ENCODE data around the gene PHOX2A.

The PHOX2A gene

GRCh38 chr11:72233773-72234513 is 10.0 kb downstream of the PHOX2A start:
- no peak for DNase-seq (ENCODE audit: low read depth)

- DNase-seq (ENCODE audit: low read depth) = no peak
Observed at GRCh38 chr11:72233056-72233772, 10.8 kb downstream of the PHOX2A start.

GRCh38 chr11:72232260-72233055 is 11.5 kb downstream of the PHOX2A start:
- no peak for DNase-seq (ENCODE audit: low read depth)

- no peak for DNase-seq (ENCODE audit: low read depth)
Observed at GRCh38 chr11:72231396-72232259, 12.3 kb downstream of the PHOX2A start.

- no peak for DNase-seq (ENCODE audit: low read depth)
Observed at GRCh38 chr11:72230764-72231365, 13.1 kb downstream of the PHOX2A start.

GRCh38 chr11:72229925-72230763 is 13.8 kb downstream of the PHOX2A start:
- DNase-seq (ENCODE audit: low read depth) = no peak

- DNase-seq (ENCODE audit: low read depth) = no peak
Observed at GRCh38 chr11:72229336-72229924, 14.5 kb downstream of the PHOX2A start.

- no peak for DNase-seq (ENCODE audit: low read depth)
Observed at GRCh38 chr11:72228844-72229231, 15.1 kb downstream of the PHOX2A start.

GRCh38 chr11:72228229-72228843 is 15.6 kb downstream of the PHOX2A start:
- no peak for DNase-seq (ENCODE audit: low read depth)

- no peak for DNase-seq (ENCODE audit: low read depth)
Observed at GRCh38 chr11:72227316-72228228, 16.4 kb downstream of the PHOX2A start.

GRCh38 chr11:72226701-72227100 is 17.3 kb downstream of the PHOX2A start:
- no peak for DNase-seq (ENCODE audit: low read depth)

GRCh38 chr11:72225411-72225951 is 18.5 kb downstream of the PHOX2A start:
- no peak for DNase-seq (ENCODE audit: low read depth)

- no peak for DNase-seq (ENCODE audit: low read depth)
Observed at GRCh38 chr11:72224564-72225410, 19.2 kb downstream of the PHOX2A start, which contains the start of gene INPPL1. TSS of gene INPPL1 (plus strand) at chr11:72224767. CDS start at chr11:72224985, 218 bp downstream.

- no peak for DNase-seq (ENCODE audit: low read depth)
Observed at GRCh38 chr11:72223615-72224563, 20.1 kb downstream of the PHOX2A start.

GRCh38 chr11:72222907-72223614 is 20.9 kb downstream of the PHOX2A start:
- peak; percentile 81 for DNase-seq (ENCODE audit: low read depth)

All from stimulated activated CD8-positive, alpha-beta memory T cell treated with anti-CD3 and anti-CD28 coated beads, Interleukin-7, amount 100 ng/mL, for 24 hours (primary cell).